Activated T-cell treated with anti-CD3 and anti-CD28 coated beads, Interleukin-2, amount 50 U/mL, for 24 hours (primary cell): ENCODE measurements around the gene ARF4.
A peak's percentile ranks its signal among the peaks of the same experiment; 100 is the strongest.

Source experiments
- DNase-seq: peaks from one replicate; pipeline ENCODE4 v3.0.0-alpha.2; 2020
- H3K27ac Mint-ChIP-seq: 2 replicates; pipeline ENCODE4 v1.8.0; 2020; ENCODE audit warnings: mild to moderate bottlenecking, mixed read lengths
- H3K27me3 Mint-ChIP-seq: 2 replicates; pipeline ENCODE4 v1.8.0; 2020; ENCODE audit warnings: mixed read lengths
- H3K36me3 Mint-ChIP-seq: 2 replicates; pipeline ENCODE4 v1.8.0; 2020; ENCODE audit warnings: low read depth, mixed read lengths
- H3K4me1 Mint-ChIP-seq: 2 replicates; pipeline ENCODE4 v1.8.0; 2020; ENCODE audit warnings: low read depth, mixed read lengths
- H3K4me3 Mint-ChIP-seq: 2 replicates; pipeline ENCODE4 v1.8.0; 2020; ENCODE audit warnings: mild to moderate bottlenecking, moderate library complexity, mixed read lengths
- H3K9me3 Mint-ChIP-seq: 2 replicates; pipeline ENCODE4 v1.8.0; 2020; ENCODE audit warnings: mixed read lengths

The ARF4 gene

GRCh38 chr3:57596495-57597126 lies 533 bp downstream of the ARF4 start:
- H3K27ac Mint-ChIP-seq, result peak overlapping the region; percentile 97
- H3K4me1 Mint-ChIP-seq, result peaks cover 48% of the 10 kb centered on the region
- no peaks in the 10 kb centered on the region for H3K27me3 Mint-ChIP-seq
- peaks cover 80% of the 10 kb centered on the region for H3K36me3 Mint-ChIP-seq
- H3K4me3 Mint-ChIP-seq, result peak overlapping the region; percentile 87
- DNase-seq, result peak; percentile 63
- no peaks in the 10 kb centered on the region for H3K9me3 Mint-ChIP-seq

GRCh38 chr3:57594576-57594975 lies 2.6 kb downstream of the ARF4 start:
- Mint-ChIP-seq H3K4me3 (peak overlapping the region; percentile 87), H3K27me3 (no peaks in the 10 kb centered on the region), H3K36me3 (peaks cover 76% of the 10 kb centered on the region), H3K27ac (peak overlapping the region; percentile 97), H3K4me1 (peaks cover 54% of the 10 kb centered on the region), H3K9me3 (no peaks in the 10 kb centered on the region)
- no peak for DNase-seq

DNA sequence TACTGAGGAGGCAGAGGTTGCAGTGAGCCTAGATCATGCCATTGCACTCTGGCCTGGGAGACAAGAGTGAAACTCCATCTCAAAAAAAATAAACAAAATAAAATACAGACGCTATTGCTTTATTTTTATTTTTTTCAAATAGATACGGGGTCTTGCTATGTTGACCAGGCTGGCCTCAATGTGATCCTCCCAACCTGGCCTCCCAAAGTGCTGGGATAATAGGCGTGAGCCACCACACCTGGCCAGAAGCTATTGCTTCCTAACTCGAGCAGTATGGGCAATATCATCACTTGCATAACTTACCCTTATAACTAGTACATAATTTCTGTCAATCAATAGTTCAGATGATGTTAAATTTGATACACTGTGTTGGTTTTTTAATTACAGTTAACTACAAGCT lies 3.0 kb downstream of the ARF4 start:
- Mint-ChIP-seq H3K4me1 (peaks cover 51% of the 10 kb centered on the region), H3K27me3 (no peaks in the 10 kb centered on the region), H3K9me3 (no peaks in the 10 kb centered on the region), H3K27ac (peak overlapping the region; percentile 3), H3K36me3 (peaks cover 74% of the 10 kb centered on the region), H3K4me3 (peak overlapping the region; percentile 87)
- no peak for DNase-seq

- peak overlapping the region; percentile 26 for H3K27ac Mint-ChIP-seq
- H3K4me1 Mint-ChIP-seq, result peaks cover 54% of the 10 kb centered on the region
- no peak for DNase-seq
- H3K27me3 Mint-ChIP-seq, result no peaks in the 10 kb centered on the region
- H3K4me3 Mint-ChIP-seq, result no peak overlapping the region
- no peaks in the 10 kb centered on the region for H3K9me3 Mint-ChIP-seq
- peaks cover 73% of the 10 kb centered on the region for H3K36me3 Mint-ChIP-seq
These were observed 4.8 kb downstream of the ARF4 start for GRCh38 chr3:57592306-57592705.

- no peak for DNase-seq
- H3K27me3 Mint-ChIP-seq, result no peaks in the 10 kb centered on the region
- H3K9me3 Mint-ChIP-seq, result no peaks in the 10 kb centered on the region
- H3K36me3 Mint-ChIP-seq, result peaks cover 67% of the 10 kb centered on the region
- no peak overlapping the region for H3K27ac Mint-ChIP-seq
- H3K4me1 Mint-ChIP-seq, result peaks cover 55% of the 10 kb centered on the region
- H3K4me3 Mint-ChIP-seq, result no peak overlapping the region
These were observed 9.2 kb downstream of the ARF4 start for GRCh38 chr3:57587905-57588304.

- Mint-ChIP-seq H3K9me3 (no peaks in the 10 kb centered on the region), H3K36me3 (peaks cover 62% of the 10 kb centered on the region), H3K4me1 (peaks cover 48% of the 10 kb centered on the region), H3K4me3 (peak overlapping the region; percentile 27), H3K27ac (peak overlapping the region; percentile 77), H3K27me3 (no peaks in the 10 kb centered on the region)
- no peak for DNase-seq
These were observed 10.4 kb downstream of the ARF4 start for GRCh38 chr3:57586778-57587177.

GRCh38 chr3:57583544-57583943 lies 13.6 kb downstream of the ARF4 start:
- no peak overlapping the region for H3K27ac Mint-ChIP-seq
- H3K4me3 Mint-ChIP-seq, result no peak overlapping the region
- no peaks in the 10 kb centered on the region for H3K9me3 Mint-ChIP-seq
- H3K36me3 Mint-ChIP-seq, result peaks cover 73% of the 10 kb centered on the region
- H3K27me3 Mint-ChIP-seq, result no peaks in the 10 kb centered on the region
- DNase-seq, result no peak
- peaks cover 35% of the 10 kb centered on the region for H3K4me1 Mint-ChIP-seq

GRCh38 chr3:57582474-57583168 lies 14.5 kb downstream of the ARF4 start:
- Mint-ChIP-seq H3K4me3 (no peak overlapping the region), H3K9me3 (no peaks in the 10 kb centered on the region), H3K27me3 (no peaks in the 10 kb centered on the region), H3K4me1 (peaks cover 35% of the 10 kb centered on the region), H3K27ac (peak overlapping the region; percentile 54), H3K36me3 (peaks cover 77% of the 10 kb centered on the region)
- no peak for DNase-seq

DNA sequence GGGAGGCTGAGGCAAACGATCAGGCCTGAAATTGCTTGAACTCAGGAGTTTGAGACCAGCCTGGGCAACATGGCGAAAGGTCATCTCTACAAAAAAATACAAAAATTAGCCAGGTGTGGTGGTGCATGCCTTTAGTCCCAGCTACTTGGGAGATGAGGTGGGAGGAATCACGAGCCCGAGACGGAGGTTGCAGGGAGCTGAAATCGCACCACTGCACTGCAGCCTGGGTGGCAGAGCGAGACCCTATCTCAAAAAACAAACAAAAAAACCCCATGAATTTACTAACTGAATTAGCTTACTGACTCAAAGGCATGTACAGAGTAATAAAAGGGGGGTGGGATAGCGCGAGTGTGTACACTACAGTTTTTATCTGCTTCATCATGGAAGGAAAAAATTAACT lies 19.3 kb downstream of the ARF4 start:
- no peak overlapping the region for H3K4me3 Mint-ChIP-seq
- H3K27ac Mint-ChIP-seq, result peak overlapping the region; percentile 16
- DNase-seq, result no peak
- no peaks in the 10 kb centered on the region for H3K27me3 Mint-ChIP-seq
- H3K4me1 Mint-ChIP-seq, result peaks cover 26% of the 10 kb centered on the region
- H3K36me3 Mint-ChIP-seq, result peaks cover 89% of the 10 kb centered on the region
- no peaks in the 10 kb centered on the region for H3K9me3 Mint-ChIP-seq

GRCh38 chr3:57575966-57576626 lies 21.0 kb downstream of the ARF4 start:
- peak overlapping the region; percentile 75 for H3K27ac Mint-ChIP-seq
- H3K4me1 Mint-ChIP-seq, result peaks cover 24% of the 10 kb centered on the region
- no peak overlapping the region for H3K4me3 Mint-ChIP-seq
- H3K27me3 Mint-ChIP-seq, result no peaks in the 10 kb centered on the region
- no peaks in the 10 kb centered on the region for H3K9me3 Mint-ChIP-seq
- H3K36me3 Mint-ChIP-seq, result peaks cover 94% of the 10 kb centered on the region
- DNase-seq, result no peak

GRCh38 chr3:57572096-57572495 lies 25.0 kb downstream of the ARF4 start:
- DNase-seq, result no peak
- Mint-ChIP-seq H3K4me3 (no peak overlapping the region), H3K4me1 (peaks cover 19% of the 10 kb centered on the region), H3K9me3 (no peaks in the 10 kb centered on the region), H3K27ac (peak overlapping the region; percentile 63), H3K27me3 (no peaks in the 10 kb centered on the region), H3K36me3 (peaks cover 89% of the 10 kb centered on the region)

DNA sequence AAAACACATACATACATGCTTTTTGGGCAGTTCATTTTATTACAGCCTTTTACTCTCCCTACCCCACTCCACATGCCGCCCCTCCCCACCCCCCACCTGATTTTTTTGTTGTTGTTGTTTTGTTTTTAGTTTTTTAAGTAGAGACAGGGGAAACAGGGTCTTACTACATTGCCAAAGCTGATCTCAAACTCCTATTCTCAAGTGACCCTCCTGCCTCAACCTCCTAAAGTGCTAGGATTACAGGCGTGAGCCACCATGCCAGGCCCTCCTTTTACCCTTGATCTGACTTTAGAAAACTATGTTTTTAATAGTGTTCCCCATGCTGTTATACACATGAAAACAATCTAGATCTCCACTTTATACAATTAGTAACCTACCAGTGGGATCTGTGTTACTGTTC lies 26.3 kb downstream of the ARF4 start:
- peaks cover 11% of the 10 kb centered on the region for H3K4me1 Mint-ChIP-seq
- peaks cover 89% of the 10 kb centered on the region for H3K36me3 Mint-ChIP-seq
- no peaks in the 10 kb centered on the region for H3K27me3 Mint-ChIP-seq
- H3K4me3 Mint-ChIP-seq, result no peak overlapping the region
- H3K9me3 Mint-ChIP-seq, result no peaks in the 10 kb centered on the region
- no peak for DNase-seq
- peak overlapping the region; percentile 66 for H3K27ac Mint-ChIP-seq

DNA sequence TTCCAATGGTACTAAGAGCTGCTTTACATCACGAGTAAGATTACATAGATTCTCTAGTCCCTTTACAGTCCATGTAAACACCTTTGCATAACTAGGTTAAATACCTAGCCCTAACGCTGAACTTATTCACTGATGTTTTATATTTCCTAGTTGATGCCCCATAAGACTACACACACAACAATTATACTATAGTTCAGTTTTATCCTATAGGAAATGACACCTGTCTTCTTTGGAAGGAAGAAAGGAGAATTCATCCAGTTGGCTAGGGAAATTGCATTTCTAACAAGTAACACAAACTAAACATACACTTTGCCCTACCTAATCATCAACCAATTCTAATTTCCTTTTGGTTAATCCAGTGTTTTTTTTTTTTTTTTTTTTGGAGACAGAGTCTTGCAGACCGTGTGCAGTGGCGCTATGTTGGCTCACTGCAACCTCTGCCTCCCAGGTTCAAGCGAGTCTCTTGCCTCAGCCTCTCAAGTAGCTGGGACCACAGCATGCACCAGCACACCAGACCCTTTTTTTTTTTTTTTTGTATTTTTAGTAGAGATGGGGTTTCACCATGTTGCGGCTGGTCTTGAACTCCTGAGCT lies 27.2 kb downstream of the ARF4 start:
- H3K9me3 Mint-ChIP-seq, result no peaks in the 10 kb centered on the region
- H3K27me3 Mint-ChIP-seq, result no peaks in the 10 kb centered on the region
- H3K4me1 Mint-ChIP-seq, result peaks cover 8% of the 10 kb centered on the region
- no peak overlapping the region for H3K27ac Mint-ChIP-seq
- DNase-seq, result no peak
- H3K36me3 Mint-ChIP-seq, result peaks cover 85% of the 10 kb centered on the region
- H3K4me3 Mint-ChIP-seq, result no peak overlapping the region

- Mint-ChIP-seq H3K27ac (peak overlapping the region; percentile 76), H3K4me3 (peak overlapping the region; percentile 97), H3K4me1 (peaks cover 60% of the 10 kb centered on the region), H3K9me3 (no peaks in the 10 kb centered on the region), H3K36me3 (peaks cover 80% of the 10 kb centered on the region), H3K27me3 (no peaks in the 10 kb centered on the region)
- DNase-seq, result no peak
These were observed 37.6 kb downstream of the ARF4 start for GRCh38 chr3:57559526-57559925.
